Adrenal gland (tissue), 12 donors: ENCODE data around the gene TTLL5. TPM values are rescaled to one million over a fixed set of nuclear protein-coding genes. Genes with fewer than 3 reads are reported as not detected.

Source experiments
- DNase-seq, 7 donors: peaks; one replicate each; pipeline ENCODE4 v3.0.0-alpha.2; 2019 to 2020
- H3K27ac ChIP-seq, 5 donors: fragments of 200-600 bp; sonication (generic) in 4 of 5; 1 replicate in 3 of 5; 2 replicates in 2 of 5; pipeline versions ENCODE4 v1.5.1 to v1.8.0; 2016 to 2020; ENCODE audit warnings: mild to moderate bottlenecking in 1 of 5
- H3K27me3 ChIP-seq: fragments of 200-600 bp; 2 replicates; pipeline ENCODE4 v1.8.0; 2021
- H3K36me3 ChIP-seq, 2 donors: fragments of 200-600 bp; replicated peaks in 1 of 2; 1 replicate in 1 of 2; 2 replicates in 1 of 2; pipeline versions ENCODE4 v1.5.1 to v1.8.0; 2018 to 2022
- H3K4me1 ChIP-seq, 2 donors: fragments of 200-600 bp; replicated peaks in 1 of 2; 1 replicate in 1 of 2; 2 replicates in 1 of 2; pipeline versions ENCODE4 v1.5.1 to v1.8.0; 2018 to 2021
- H3K4me3 ChIP-seq, 4 donors: fragments of 200-600 bp; sonication (generic) in 3 of 4; one replicate each; pipeline ENCODE4 v1.5.1; 2016 to 2018
- H3K9me3 ChIP-seq, 3 donors: fragments of 200-600 bp; sonication (generic) in 1 of 3; replicated peaks in 1 of 3; 1 replicate in 2 of 3; 2 replicates in 1 of 3; pipeline versions ENCODE4 v1.5.1 to v1.8.0; 2016 to 2021
- POLR2A ChIP-seq, 2 donors: fragments of 450-650 bp; IDR thresholded peaks; one replicate each; pipeline ENCODE4 v1.6.1; 2017; ENCODE audit warnings: antibody characterized with exemption in 2 of 2, mild to moderate bottlenecking in 2 of 2, moderate library complexity in 1 of 2
- WGBS, 4 donors: extraction: QIAGEN DNeasy Blood & Tissue Kit in 2 of 4; methylation state at CpG; one replicate each; pipeline versions ENCODE4 v1.1.5 to v1.1.7; 2013 to 2017; 5-methylcytosine and 5-hydroxymethylcytosine counted together
- intact Hi-C, 2 donors: fragments of 100-400 bp; cut with DNase I; formaldehyde crosslinking; loops; one replicate each; pipeline versions ENCODE4 v1.14.1 to v1.15.0; 2022 to 2023
- polyA plus RNA-seq, 3 donors: library from polyadenylated mRNA; stranded (reverse); fragments of 200-250 nt in 2 of 3; fragments of 350-450 nt in 1 of 3; fragmentation: Illumina TruSeq in 1 of 3; extraction: RNeasy Lipid Tissue Mini Kit (QIAGEN cat#74804) in 1 of 3; gene quantifications; one replicate each; pipeline ENCODE4 v1.2.3, GENCODE V29; 2013 to 2014
- total RNA-seq, 9 donors: library from RNA; depleted of rRNA in 4 of 9; stranded (reverse); fragments of >200 nt in 4 of 9; fragments of 120-200 nt in 1 of 9; fragmentation: NEBNext Ultra II Directional in 1 of 9; extraction: Animal tissue kit (Norgen Biotek cat#: 25700) in 1 of 9; gene quantifications; one replicate each; pipeline versions ENCODE4 v1.1.0 to v1.2.4, GENCODE V29; 2013 to 2023
- TF ChIP-seq, protein P1 (sequence below), 6 experiments: fragments of 450-650 bp in 4 of 6; fragments of 200-600 bp in 2 of 6; sonication (generic) in 1 of 6; IDR thresholded peaks; 1 replicate in 5 of 6; 2 replicates in 1 of 6; pipeline versions ENCODE4 v1.5.1 to v1.8.0; 2016 to 2021; ENCODE audit warnings: antibody characterized with exemption in 6 of 6, mild to moderate bottlenecking in 2 of 6, moderate library complexity in 1 of 6
- donor health status: healthy with polysubstance abuse.
- donor health status: Bipolar disorder and iron deficiency.
- donor health status: DM: yes; HTN: yes; CAD: no.
- donor health status: DM: no; HTN: no; CAD: no.
- donor health status: DM: no; HTN: no; CAD: no.
- donor health status: DM: yes; HTN: yes; CAD: no.

Gene TTLL5
- total and polyA plus RNA-seq, 12 donors, result 12.7 to 34.0 (median 24.1) TPM

DNA sequence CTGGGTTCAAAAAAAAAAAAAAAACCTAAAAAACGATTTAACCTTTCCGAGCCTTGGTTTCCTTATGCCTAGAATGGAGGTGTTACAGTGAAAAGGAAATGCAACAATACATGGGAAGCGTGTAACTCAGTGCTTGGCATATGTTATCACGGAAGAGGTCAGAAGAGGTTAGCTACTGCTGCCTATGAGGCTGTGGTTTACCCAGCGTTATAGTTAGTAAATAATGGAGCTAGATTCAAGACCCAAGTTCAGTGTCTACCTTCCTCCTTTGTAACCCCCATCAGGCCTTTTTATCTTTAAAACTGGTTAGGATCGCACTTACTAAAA lies 325.4 kb downstream of the TTLL5 start:
- intact Hi-C loops, result no loop called here
- Histone ChIP-seq H3K27ac (peak overlapping the region in 1 of 5 donors; percentile 84), H3K4me1 (peaks cover 14 to 26% of the 10 kb centered on the region in 2 donors), H3K27me3 (no peaks in the 10 kb centered on the region), H3K36me3 (peaks cover 0 to under 1% of the 10 kb centered on the region in 2 donors), H3K9me3 (no peaks in the 10 kb centered on the region), H3K4me3 (peak overlapping the region in 2 of 4 donors; percentile 51 to 81)
- no peak for DNase-seq
- no peak for TF ChIP-seq POLR2A (IDR thresholded peaks at IDR 0.05)
- TF ChIP-seq, protein P1, sequence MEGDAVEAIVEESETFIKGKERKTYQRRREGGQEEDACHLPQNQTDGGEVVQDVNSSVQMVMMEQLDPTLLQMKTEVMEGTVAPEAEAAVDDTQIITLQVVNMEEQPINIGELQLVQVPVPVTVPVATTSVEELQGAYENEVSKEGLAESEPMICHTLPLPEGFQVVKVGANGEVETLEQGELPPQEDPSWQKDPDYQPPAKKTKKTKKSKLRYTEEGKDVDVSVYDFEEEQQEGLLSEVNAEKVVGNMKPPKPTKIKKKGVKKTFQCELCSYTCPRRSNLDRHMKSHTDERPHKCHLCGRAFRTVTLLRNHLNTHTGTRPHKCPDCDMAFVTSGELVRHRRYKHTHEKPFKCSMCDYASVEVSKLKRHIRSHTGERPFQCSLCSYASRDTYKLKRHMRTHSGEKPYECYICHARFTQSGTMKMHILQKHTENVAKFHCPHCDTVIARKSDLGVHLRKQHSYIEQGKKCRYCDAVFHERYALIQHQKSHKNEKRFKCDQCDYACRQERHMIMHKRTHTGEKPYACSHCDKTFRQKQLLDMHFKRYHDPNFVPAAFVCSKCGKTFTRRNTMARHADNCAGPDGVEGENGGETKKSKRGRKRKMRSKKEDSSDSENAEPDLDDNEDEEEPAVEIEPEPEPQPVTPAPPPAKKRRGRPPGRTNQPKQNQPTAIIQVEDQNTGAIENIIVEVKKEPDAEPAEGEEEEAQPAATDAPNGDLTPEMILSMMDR (IDR thresholded peaks at IDR 0.05), result no peak
- 21 to 24% (median 22%) methylated on average over 6 of the region's 6 CpGs for WGBS, 4 donors

DNA sequence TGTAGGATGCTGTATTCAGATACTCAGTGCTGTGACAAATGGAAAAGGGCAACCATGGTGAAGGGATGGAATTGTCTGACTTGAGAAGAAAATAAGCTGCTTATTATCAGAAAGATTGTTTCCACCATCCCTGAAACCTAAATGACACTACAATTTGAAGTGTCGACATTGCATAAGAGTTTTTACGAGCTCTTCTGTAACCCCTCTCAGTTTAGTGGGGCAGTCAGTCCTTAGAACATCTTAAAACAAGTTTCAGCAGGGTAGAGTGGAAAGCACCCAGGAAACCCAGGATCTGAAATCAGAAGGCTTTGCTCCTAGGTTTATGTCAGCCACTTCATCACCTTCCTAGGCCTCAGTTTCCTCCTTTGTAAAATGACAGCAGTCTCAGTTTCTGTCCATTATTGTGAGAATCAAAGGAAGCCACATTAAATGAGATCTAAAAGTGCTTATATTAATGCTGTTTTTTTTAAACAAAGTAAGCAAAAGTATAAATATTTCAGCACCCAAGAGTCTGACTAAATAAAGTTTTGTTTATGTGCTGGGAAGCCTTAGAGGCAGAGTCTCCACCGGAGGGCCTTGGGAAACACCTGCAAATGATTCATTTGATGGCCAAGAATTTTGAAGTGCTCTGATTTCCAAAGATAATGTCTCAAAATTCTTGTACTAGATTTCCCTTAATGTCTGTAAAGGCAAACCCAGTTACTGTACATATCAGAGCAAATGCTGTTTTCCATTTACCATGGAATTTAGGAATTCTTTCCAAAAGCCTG lies 326.3 kb downstream of the TTLL5 start:
- Histone ChIP-seq H3K36me3 (peaks cover 0 to 5% of the 10 kb centered on the region in 2 donors), H3K9me3 (no peaks in the 10 kb centered on the region), H3K4me1 (peaks cover 11 to 25% of the 10 kb centered on the region in 2 donors), H3K27ac (no peak overlapping the region), H3K27me3 (no peaks in the 10 kb centered on the region), H3K4me3 (no peak overlapping the region)
- DNase-seq, result no peak
- TF ChIP-seq, protein P1 (IDR thresholded peaks at IDR 0.05), result no peak
- TF ChIP-seq POLR2A (IDR thresholded peaks at IDR 0.05), result no peak
- intact Hi-C loops, result no loop called here
- WGBS, 4 donors, result 81 to 87% (median 83%) methylated on average over 3 of the region's 3 CpGs

DNA sequence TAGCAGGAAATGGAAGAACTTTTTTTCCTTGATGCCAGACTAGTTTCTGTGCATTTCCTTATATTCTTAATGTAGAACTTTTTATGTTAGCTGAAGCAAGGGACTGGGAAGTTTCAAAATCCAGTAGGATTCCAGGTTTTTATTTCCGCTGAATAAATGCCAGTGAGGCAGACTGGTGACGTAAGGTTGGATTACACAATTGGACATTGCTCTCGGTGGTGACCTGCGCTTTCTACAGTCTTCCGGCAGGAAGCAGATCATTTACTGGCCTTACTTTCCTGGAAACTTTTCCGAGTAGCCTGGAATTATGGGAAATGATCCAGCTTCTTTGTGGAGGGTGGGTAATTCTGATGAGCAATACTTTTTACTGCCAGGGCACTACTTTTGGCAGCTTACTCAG lies 328.1 kb downstream of the TTLL5 start:
- H3K36me3 ChIP-seq, result peaks cover 0 to 5% of the 10 kb centered on the region in 2 donors
- intact Hi-C loops, result no loop called here

DNA sequence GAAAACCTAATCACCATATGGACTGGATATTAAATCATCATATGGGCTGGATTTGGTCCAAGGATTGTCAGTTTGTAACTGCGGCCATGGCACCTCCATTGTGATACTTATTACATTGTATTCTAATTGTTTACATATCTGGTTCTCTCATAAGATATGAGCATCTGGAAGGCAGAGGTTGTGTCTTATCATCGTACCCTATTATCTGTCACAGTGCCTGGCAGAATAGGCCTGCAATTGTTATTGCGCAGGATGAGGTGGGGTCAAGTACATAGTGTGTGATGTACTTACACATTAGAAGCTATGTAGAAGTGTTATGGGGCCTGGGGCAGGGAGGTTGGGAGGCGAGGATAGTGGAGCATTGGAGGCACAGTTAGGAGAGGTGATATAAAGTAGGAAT lies 329.3 kb downstream of the TTLL5 start:
- intact Hi-C loops, result no loop called here
- Histone ChIP-seq H3K4me1 (peaks cover 8 to 18% of the 10 kb centered on the region in 2 donors), H3K27ac (peak overlapping the region in 1 of 5 donors; percentile 83)

More for the DNA sequence above, 328.1 kb downstream of the TTLL5 start:
- Histone ChIP-seq H3K4me1 (peaks cover 8 to 20% of the 10 kb centered on the region in 2 donors), H3K9me3 (no peaks in the 10 kb centered on the region), H3K27ac (peak overlapping the region in 3 of 5 donors; percentile 44 to 83 (median 71)), H3K27me3 (no peaks in the 10 kb centered on the region), H3K4me3 (no peak overlapping the region)
- no peak for TF ChIP-seq POLR2A (IDR thresholded peaks at IDR 0.05)
- TF ChIP-seq, protein P1 (IDR thresholded peaks at IDR 0.05), result no peak
- DNase-seq, result peak in 6 of 7 donors; percentile 27 to 81 (median 43)
- WGBS, 4 donors, result 53 to 72% (median 64%) methylated on average over 6 of the region's 6 CpGs

More for the DNA sequence above, 329.3 kb downstream of the TTLL5 start:
- TF ChIP-seq POLR2A (IDR thresholded peaks at IDR 0.05), result no peak
- TF ChIP-seq, protein P1 (IDR thresholded peaks at IDR 0.05), result no peak
- Histone ChIP-seq H3K4me3 (no peak overlapping the region), H3K36me3 (peaks cover 0 to 5% of the 10 kb centered on the region in 2 donors), H3K9me3 (no peaks in the 10 kb centered on the region), H3K27me3 (no peaks in the 10 kb centered on the region)
- 90 to 94% (median 92%) methylated on average over 4 of the region's 4 CpGs for WGBS, 4 donors
- DNase-seq, result no peak
